IPS-NIHi7 (cell line): ENCODE measurements around the gene HYAL3.
"Not testable (repeated sequence)": the region's sequence is repeated elsewhere in the genome, so short reads cannot be mapped to it uniquely, and the experiment has no call there.

ENCODE experiments used
- DNase-seq: peaks from one replicate; pipeline ENCODE4 v3.0.0; 2012; ENCODE audit warnings: mixed read lengths; ENCODE audit errors: extremely low spot score

HYAL3 gene

GRCh38 chr3:50314816-50315215, 15.6 kb upstream of the HYAL3 start:
- DNase-seq = no peak

- no peak for DNase-seq
Measured at GRCh38 chr3:50314342-50314741, 15.1 kb upstream of the HYAL3 start.

GRCh38 chr3:50312041-50312440, 12.8 kb upstream of the HYAL3 start:
- not testable (repeated sequence) for DNase-seq

- no peak for DNase-seq
Measured at GRCh38 chr3:50304601-50305000, 5.4 kb upstream of the HYAL3 start.

- DNase-seq = peak; percentile 89
Measured at GRCh38 chr3:50303013-50303815, 4.0 kb upstream of the HYAL3 start, which contains the start of gene HYAL1. HYAL1 (minus strand) TSS chr3:50303574; CDS start chr3:50302956, 618 bp downstream.

- no peak for DNase-seq
Measured at GRCh38 chr3:50302095-50303012, 3.1 kb upstream of the HYAL3 start.

- no peak for DNase-seq
Measured at GRCh38 chr3:50300681-50301254, 1.6 kb upstream of the HYAL3 start.

GRCh38 chr3:50299929-50300680, 900 bp upstream of the HYAL3 start:
- DNase-seq = no peak

- no peak for DNase-seq
Measured at GRCh38 chr3:50299638-50299928, 378 bp upstream of the HYAL3 start.

GRCh38 chr3:50297896-50298725, 1.1 kb downstream of the HYAL3 start:
- DNase-seq = no peak

- no peak for DNase-seq
Measured at GRCh38 chr3:50297384-50297775, 1.8 kb downstream of the HYAL3 start.

GRCh38 chr3:50296721-50297383, 2.4 kb downstream of the HYAL3 start:
- DNase-seq = no peak

- DNase-seq = no peak
Measured at GRCh38 chr3:50295553-50296431, 3.4 kb downstream of the HYAL3 start.

- DNase-seq = no peak
Measured at GRCh38 chr3:50294492-50295403, 4.5 kb downstream of the HYAL3 start.

GRCh38 chr3:50294089-50294488, 5.1 kb downstream of the HYAL3 start:
- DNase-seq = no peak

GRCh38 chr3:50293079-50293801, 6.0 kb downstream of the HYAL3 start:
- no peak for DNase-seq
